ENCODE measurements around the gene THRAP3.
A peak's percentile ranks its signal among the peaks of the same experiment; 100 is the strongest.

The THRAP3 gene

DNA sequence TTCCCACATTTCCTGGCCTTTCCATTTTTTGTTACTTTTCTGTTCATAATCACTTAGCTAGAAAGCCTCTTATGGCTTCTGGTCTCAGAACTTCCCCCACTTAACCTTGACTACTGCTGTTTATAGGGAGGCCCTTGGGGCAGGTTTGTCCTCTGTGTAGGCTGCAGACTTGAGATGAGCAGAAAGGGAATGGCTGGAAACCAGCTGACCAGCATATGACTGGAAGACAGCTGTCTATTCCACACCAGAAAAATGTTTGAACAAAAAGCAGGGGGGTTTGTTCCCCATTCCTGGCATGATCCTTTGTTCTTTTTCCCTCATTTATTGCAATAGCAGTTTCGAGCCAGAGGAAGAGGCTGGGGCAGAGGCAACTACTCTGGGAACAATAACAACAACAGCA lies 77.0 kb downstream of the THRAP3 start:
- no peak for DNase-seq

DNA sequence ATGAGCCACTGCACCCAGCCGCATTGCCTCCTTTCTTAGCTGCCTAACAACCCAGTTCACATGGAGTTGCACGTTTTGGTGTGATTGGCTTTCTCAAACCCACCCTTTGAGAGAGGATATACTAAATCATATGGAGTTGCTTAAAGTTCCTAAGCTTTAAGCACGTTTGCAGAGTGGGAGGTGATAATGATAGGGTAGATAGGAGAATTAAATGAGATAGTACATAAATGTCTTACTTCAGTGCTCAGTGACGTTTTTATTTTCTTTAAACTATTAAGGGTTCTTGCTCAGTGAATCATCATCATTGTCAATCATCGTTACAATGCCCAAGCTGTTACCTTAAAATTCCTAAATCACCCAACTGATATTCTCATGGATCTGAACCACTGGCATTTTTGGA lies 79.0 kb downstream of the THRAP3 start:
- no peak for DNase-seq

DNA sequence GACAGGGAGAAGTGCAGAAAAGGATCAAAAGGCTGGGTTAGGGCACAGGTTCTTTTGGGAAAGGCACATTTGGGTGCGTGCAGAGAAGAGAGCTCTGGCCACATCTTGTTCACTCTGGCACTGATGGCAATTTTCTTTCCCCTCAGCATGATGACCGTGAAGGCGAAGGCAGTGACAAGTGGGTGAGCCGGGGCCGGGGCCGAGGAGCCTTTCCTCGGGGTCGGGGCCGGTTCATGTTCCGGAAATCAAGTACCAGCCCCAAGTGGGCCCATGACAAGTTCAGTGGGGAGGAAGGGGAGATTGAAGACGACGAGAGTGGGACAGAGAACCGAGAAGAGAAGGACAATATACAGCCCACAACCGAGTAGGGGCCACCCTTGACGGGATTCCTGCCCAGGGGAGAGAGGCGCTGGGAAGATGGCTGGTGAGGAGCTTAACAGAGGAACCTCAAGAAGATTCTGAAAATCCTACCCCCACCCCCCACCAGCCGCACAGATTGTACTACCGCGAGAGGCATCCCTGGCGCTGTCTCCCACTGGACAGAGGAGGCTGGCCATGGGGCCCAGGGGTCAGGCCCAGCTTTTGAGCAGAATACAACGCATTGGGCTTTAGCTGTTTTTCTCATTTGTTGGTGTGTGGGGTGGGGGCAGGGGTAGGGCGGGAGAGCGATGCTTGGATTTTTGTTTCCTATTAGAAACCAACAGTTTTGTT lies 79.6 kb downstream of the THRAP3 start:
- DNase-seq = no peak

DNA sequence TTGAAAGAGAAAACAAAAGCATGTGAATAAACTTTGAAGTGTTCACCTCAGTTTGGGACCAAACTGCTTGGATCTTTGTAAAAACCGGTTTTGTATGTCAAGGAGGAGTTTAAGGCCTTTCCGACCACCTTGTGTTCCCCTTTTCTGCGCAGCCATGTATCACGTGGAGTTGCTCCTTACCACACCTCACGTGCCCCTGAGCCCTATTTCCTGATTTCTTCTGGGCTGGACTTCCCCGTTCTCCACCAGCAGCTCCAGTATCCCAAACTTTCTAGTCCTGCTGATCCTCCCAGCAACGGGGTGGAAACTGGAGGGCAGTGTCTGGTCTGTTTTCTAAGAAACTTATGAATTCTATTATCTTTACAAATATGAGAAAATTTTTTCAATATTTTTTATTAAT lies 80.3 kb downstream of the THRAP3 start:
- DNase-seq = no peak

DNA sequence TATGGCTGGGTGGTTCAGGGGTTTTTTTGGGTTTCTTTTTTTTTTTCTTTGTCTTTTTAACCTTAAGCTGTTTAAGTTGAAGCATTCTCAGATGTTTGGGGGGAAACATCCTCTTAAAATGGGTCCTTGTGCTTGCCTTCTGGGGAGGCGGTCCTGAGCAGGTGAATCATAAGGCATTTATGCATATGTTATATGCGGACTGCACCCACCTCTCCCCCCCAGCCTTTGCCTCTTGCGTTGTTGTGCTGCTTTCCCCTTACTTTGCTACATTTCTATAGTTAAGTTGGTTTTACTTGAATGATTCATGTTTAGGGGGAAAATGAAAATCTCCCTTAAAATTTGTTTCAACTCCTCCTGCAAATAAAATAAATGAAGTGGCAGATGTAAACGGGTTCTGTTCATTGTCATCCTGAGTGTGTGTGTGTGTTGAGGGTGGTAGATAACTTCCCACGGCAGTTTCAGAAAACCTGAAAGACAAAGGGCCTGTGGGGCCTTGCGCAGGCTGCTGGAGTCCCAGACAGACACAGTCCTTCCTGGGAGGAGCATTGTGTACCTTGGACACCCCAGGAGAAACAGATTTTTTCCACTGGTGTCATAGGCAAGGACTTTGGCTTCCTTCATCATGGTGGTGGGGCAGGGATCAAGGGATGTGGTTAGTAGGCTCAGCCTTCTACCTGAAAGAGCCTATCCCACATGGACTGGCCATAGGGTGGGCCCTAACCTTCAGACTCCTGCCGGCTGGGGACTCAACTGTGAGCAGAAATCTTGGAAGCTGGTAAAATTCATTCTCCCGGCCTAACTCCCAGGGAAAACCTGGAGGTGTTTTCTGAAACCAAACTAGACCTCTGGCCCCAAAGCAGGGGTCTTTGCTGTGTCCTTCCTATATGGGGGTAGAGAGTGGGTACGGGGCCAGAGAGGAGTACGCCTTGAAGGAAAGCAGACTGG lies 81.0 kb downstream of the THRAP3 start:
- DNase-seq = no peak

DNA sequence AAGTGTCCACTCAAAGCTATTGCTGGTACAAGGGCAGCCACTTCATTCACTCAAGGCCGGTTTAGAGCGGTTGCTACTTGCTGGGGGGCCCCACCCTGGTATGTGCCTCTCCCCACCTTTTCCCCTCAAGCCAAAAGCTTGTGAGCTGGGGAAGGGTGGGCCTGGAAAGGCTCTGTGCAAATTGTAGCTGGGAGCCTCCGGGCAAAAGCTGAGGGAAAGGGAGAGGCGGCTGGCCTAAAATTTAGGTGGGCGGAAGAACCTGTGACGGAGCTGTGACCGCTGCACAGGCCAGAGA lies 81.6 kb downstream of the THRAP3 start:
- DNase-seq = no peak

DNA sequence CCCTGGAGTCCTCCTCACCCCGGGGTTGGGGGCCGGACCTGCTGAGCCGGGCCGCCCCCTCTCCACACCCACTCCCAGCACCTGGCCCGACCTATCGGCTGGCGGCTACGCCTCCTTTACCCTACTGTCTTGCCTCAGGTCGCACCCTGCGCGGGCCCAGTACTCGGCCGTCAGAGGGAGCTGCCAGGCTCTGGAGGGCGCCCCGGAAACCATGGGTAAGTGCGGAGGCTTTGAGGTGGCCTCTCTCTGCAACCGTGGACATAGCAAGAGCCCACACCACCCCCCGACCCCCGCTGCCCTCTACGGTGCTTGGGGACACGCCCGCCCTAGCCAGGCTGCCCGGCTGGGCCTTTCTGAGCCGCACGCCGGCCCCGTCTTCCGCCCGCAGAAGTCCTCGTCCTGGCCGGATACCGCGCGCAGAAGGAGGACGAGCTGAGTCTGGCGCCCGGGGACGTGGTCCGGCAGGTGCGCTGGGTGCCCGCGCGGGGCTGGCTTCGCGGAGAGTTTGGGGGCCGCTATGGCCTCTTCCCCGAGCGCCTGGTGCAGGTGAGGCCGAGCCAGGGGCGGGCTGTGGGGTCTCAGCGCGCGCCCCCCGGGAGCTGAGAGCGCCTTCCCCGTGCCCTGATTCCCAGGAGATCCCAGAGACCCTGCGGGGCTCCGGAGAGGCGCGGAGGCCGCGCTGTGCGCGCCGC lies 82.1 kb downstream of the THRAP3 start, which contains the start of gene SH3D21:
SH3D21 (plus strand) TSS at position 159 of the 692 bp plus-strand sequence; CDS start at position 212, 53 bp downstream.
- DNase-seq = peak; percentile 67

DNA sequence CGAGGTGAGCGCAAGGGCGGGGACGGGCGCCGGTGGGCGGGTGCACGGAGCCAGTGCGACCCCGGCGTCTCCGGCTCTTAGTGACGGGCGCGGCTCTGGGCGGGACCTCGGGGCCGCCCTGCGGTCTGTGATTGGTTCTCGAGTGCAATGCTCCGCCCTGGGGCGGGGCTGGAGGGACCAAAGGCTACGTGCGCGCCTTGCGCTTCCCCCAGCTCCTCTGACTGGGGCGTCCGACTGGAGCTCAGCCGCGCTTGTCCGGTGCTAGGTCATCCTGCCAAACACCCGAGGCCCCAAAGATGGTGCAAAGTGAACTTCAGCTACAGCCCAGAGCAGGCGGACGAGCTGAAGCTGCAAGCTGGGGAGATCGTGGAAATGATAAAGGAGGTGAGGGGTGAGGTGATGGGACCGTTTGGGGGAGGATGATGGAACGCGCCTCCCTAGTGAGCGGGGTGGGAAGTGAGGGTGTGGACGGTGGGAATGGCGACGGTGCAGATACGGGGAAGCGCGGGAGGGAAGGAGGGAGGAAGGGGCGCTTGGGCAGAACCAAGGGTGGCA lies 82.7 kb downstream of the THRAP3 start:
- peak; percentile 97 for DNase-seq

DNA sequence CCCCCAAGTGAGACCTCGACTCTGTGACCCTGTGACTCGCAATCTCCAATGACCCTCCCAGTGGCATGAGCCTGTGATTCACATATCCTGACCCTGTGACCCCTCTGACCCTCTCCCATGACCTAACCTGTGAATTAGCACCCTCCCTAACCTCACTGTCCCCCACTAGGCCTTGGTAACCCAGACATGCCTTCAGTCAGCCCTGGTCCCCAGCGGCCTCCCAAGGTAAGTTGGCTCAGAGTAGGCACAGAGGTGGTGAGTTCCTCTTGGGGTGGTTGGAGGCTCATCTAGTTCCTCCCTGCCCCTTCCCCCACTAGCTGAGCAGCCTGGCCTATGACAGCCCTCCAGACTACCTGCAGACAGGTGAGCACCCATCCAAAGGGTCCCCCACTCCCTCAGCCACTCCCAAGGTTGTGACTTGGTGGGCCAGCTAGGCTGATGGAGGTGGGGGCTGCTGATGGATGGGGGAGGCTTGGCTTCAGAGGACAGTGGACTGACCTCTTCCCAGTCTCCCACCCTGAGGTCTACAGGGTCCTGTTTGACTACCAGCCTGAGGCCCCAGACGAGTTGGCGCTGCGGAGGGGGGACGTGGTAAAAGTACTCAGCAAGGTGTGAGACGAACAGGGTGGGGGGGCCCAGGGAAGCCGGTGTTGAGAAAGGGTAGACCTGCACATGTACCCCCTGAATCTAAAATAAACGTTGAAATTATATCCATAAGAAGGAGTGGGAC lies 83.5 kb downstream of the THRAP3 start:
- no peak for DNase-seq

DNA sequence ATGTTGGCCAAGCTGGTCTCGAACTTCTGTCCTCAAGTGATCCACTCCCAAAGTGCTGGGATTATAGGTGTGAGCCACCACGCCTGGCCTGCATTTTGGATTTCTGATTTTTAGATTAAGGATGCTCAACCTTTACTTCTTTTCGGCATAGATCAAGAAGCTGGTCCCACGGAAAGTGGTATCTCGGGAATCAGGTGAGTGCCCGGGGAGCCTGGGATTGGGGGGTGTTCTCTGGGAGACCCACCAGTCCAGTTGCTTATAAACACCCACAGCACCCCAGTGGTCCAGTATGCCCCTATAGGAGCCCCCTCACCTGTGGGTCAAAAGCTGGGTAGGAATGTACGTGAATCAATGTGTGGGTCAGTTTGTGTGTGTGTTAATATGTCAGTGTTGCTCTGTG lies 85.2 kb downstream of the THRAP3 start:
- no peak for DNase-seq

DNA sequence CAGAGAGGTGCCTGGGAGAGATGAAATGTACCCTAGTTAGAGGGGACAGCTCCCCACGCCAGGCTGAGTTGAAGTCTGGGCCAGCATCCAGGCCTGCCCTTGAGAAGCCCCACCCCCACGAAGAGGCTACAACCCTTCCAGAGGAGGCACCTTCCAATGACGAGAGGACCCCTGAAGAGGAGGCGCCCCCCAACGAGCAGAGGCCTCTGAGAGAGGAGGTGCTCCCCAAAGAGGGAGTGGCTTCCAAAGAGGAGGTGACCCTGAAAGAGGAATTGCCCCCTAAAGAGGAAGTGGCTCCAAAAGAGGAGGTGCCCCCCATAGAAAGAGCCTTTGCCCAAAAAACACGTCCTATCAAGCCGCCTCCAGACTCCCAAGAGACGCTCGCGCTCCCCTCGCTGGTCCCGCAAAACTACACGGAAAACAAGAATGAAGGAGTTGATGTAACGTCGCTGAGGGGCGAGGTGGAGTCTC lies 96.1 kb downstream of the THRAP3 start:
- no peak for DNase-seq

DNA sequence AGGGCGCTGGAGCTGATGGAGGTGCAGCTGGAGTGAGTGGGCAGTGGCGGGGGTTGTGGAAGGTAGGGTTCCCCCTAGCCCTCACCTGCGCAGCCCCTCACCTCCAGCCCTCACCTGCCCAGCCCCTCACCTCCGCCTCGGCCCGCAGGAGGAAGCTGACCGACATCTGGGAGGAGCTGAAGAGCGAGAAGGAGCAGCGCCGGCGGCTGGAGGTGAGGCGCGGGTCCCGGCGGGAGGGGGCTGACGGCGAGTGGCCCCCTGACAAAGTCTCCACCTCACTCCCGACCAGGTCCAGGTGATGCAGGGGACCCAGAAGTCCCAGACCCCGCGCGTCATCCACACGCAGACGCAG lies 96.5 kb downstream of the THRAP3 start:
- DNase-seq = no peak

DNA sequence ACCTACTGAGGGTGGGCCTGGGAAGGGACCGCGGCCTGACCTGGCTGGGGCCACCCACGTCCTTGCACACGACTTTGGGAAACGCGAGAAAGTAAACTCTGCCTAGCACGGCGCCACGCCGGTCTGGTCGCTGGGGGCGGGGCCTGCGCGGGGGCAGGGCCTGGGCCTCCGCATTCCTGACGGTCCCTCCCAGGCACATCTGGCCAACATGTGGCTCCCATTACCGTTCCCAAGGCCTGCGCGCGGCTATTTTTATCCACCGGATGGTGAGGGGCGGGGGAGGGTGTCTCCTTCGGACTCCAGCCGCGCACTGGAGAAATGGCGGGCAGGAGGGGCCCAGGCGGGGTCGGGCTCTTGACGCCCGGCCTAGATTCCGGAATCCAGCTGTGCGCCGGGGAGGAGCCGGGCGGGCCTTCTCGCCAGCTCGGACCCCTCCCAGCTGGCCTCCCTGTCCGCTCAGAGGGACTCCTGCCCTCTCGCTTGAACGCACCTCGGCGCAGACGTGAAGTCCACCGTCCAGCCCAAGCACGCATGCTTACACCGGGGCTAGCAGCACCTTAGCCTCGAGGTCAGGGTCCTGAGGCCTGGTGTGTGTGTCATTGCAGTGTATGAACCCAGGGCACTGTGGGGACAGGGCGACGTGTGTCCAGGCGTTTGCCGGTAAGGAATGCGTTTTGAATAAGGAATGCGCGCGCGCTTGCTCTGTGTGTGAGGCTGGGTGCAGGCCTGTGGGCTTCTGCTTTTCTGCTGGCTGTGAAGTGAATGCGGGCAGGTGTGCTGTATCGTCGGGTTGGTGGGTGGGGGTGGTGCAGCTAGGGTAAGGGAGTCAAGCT lies 97.1 kb downstream of the THRAP3 start:
- DNase-seq = peak; percentile 56

DNA sequence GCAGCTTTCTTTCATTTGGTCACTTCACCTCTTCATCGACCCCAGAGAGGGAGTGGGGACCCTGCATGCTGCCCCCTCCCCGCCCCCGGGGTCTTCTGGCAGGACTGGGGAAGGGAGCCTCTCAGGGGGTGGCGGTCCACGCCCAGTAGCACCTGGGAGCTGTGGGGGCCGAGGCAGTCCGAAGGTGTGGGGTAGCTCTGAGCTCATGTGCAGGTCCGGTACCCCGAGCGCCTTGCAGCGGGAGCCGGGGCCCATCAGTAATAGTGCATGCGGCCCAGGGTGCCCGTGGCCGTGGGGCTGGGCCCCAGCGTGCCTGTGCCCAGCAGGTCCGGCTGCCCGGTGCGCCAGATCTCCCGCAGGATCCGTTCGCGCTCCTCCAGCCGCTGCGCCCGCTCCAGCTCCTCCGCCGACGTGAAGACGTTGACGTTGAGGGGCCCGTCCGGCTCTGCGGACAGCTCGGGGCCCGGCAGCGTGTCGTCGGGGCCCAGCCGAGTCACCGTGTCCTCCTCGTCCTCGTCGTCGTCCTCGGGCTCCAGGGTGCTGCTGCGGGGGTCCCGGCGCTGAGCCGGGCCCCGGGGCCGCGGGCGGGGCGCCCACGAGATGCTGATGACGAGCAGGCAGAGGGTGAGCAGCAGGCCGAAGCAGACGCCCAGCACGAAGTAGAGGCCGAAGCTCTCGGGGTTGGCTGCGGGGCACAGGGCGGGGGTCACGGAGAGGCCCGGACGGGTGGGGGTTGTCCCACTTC lies 98.0 kb downstream of the THRAP3 start:
- DNase-seq = no peak

DNA sequence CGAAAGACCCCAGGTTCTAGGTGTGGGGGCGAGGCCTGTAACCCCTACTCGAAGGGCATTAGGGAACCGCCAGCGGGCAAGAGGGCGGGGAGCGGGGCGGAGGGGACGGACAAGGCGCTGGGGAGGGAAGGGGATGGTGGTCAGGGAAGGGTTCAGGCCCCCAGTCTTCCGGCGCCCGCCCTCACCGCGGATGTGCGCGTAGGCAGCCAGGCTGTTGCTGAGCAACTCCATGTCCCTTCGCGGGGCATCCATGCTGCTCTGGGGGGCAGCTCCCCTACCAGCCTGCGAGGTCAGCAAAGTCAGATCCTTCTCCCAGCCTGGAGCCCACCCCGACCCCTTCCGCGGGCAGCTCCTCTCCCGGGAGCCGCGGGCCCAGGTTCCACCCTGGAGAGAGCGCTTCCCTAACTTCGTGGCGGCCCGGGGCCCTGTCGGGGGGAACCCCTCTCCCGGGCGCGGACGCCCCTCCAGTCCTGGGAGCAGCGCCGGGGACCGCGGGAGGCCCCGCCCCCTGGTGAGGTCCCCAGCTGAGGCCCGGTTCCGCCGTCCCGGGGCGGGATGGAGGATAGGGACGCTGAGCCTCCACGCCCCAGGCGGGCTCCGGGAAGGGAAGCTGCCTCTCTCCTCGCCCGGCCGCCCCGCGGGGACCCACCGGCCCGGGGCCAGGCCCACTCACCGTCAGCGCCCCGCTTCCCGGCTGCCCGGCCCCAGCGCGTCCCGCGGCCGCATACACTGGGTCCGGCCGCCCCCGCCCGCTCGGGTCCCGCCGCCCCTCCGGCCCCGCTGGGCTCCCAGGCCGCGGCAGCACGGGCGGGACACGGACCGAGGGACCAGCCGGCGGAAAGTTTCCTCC lies 98.8 kb downstream of the THRAP3 start:
- peak; percentile 42 for DNase-seq

DNA sequence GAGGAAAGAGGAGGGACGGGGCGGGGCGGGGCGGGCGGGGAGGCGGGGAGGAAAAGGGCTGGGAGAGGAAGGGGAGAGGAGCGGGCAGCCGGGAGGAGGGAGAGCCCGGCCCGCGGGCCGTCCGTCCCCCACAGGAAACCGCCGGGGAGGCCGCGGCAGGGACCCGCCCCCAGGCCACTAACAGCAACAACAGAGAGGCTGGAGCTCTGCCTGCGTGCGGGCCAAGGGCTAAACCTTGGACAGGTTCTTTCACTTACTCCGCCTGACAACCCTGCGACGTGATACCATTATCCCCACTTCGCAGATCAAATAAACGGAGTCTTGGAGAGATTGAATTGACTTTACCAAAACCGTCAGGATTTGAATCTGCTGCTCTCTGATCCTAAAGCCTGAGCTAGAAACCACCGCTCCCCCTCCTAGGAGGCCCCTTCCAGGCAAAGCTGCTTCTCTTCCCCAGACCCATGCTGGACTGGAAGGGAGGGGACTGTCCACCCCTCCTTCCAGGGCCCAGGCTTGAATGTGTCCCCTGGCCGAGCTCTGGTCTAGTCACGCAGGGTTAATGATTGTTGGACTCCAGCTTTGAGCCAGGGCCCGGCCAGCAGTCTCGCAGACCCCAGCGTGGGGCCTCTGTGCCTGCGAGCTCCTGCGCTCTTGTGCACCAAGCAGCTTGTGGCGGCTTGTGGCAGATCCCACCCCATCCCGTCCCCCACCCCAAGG lies 99.6 kb downstream of the THRAP3 start, which contains the start of gene EVA1B:
EVA1B (minus strand) TSS at position 10 of the 717 bp plus-strand sequence. CDS start 608 bp downstream, outside the sequence.
- DNase-seq = peak; percentile 70

DNA sequence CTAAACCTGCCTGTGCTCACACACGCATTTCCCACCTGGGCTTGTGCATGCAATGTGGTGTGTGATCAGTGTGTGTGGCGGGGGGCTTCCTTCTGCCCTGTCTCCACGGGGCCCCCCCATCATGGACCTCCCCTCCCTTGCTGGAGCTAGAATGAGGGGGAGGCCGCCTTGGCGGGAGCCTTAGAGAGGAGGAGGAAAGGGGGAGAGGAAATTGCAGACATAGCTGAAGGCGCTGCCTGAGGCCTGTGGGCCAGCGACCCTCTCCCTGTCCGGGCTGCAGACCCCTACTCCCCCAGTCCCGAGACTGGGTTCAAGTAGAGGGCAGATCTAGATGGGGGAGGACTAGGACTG lies 100.1 kb downstream of the THRAP3 start:
- DNase-seq = no peak

DNA sequence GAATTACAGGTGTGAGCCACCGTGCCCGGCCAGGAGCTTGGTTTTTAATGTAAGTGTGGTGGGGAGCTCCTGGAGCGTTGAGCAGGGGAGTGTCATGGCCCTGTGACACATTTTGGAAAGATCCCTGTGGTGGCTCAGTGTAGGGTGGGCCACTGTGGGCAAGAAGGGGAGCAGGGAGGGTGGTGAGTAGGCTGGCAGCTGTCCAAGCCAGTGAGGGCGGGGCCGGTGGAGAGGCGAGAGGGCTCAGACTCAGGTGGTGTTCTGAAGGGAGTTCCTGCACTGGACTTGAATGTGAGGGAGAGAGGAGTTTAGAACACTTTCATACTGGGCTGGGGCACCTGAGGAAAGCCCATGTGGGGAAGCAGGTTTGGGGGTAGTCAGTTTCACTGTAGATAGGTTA lies 102.3 kb downstream of the THRAP3 start:
- no peak for DNase-seq
